AG10803 (cell line): Measurements from ENCODE around the gene ERCC1.
A peak's percentile ranks its signal among the peaks of the same experiment; 100 is the strongest.

Experiments used
- DNase-seq: peaks from one replicate; pipeline ENCODE4 v3.0.0; 2010; ENCODE audit warnings: low read depth
- H3K4me3 ChIP-seq: 2 replicates; pipeline ENCODE4 v1.5.1; 2011; ENCODE audit warnings: mild to moderate bottlenecking, low read length, control low read depth
- CTCF ChIP-seq: conservative IDR thresholded peaks from 2 replicates; pipeline ENCODE4 v1.5.1; 2011; ENCODE audit warnings: mild to moderate bottlenecking, low read length, control low read depth, inconsistent platforms

Gene ERCC1

DNA sequence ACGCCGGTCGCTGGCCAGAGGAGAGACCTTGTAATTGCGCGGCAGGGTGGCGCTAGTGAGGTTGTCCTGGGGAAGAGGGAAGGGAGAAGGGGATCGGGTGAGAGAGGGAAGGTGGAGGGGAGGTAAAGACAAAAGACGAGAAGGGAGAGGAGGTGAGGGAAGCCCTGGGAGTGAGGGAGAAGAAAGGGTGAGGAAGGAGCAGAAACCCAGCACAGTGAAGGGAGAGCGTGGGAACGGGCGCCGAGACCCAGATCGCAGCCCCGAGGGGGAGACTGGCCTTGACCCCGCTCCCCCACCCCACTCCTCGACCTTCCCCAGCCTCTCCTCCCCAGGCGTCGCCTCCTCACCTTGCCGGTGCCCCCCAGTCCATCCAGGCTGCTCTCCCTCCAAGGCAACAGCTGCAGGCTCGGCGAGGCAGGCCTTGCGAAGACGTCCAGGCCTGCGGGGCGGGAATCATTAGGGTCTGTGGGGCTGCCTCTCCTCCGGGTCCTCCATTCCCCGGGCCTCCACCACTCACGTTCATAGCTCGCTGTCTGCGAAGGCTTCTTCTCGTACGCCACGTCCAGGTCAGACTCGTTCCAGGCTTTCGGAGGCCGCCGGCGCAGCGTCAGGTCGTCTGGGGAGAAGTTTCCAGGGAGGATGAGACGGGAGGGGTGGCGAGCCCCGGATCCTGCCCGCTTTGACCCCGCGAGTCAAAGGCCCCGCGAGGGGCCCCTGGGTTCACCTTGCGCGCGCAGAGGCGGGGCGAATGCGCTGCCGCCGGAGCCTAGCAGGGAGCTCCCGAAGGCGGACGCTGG lies 27.7 kb downstream of the ERCC1 start:
- TF ChIP-seq CTCF: no peak

DNA sequence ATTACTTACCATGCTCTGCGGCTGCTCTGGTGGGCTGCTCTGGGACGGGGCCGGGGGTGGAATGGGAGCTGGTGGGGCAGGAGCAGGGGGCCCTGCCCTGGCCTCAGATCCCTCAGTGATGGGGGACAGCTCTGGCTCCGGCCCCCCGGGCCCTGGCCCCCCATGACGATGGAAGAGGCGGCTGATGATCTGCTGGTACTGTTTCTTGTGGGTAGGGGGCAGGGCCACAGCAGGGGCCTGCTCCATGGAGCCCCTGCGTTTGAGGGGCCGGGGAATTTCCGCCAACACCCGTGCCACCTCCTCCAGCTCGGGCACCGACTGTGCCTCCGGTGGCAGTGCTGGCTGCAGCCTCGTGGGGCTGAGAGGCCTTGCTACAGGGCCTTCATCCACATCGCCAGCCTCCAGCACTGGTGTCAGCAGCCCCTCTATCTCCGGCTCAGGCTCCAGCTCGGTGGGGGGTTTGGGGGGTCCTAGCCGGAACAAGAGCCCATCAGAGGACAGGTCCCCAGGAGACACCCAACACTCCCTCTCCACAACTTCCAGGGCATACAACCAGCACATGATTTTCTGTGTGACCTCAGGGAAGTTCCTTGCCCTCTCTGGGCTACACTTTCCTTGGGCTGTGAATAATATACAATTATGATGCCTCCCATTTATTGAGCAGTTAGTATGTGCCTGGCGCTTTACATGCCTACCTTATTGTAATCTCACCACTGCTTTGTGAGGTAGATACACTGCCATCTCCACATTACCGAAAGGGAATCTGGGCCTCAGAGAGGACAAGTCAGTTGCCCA lies 31.6 kb downstream of the ERCC1 start:
- H3K4me3 ChIP-seq: no peak overlapping the region
- TF ChIP-seq CTCF: no peak

More for the DNA sequence above, 27.7 kb downstream of the ERCC1 start:
- DNase-seq: no peak
- no peak overlapping the region for H3K4me3 ChIP-seq

GRCh38 chr19:45391346-45391745 lies 32.4 kb downstream of the ERCC1 start:
- TF ChIP-seq CTCF: no peak
- DNase-seq: no peak
- no peak overlapping the region for H3K4me3 ChIP-seq

More for the DNA sequence above, 31.6 kb downstream of the ERCC1 start:
- no peak for DNase-seq

GRCh38 chr19:45385392-45386221 lies 38.1 kb downstream of the ERCC1 start:
- TF ChIP-seq CTCF: no peak
- no peak for DNase-seq
- H3K4me3 ChIP-seq: 0 out of 2 replicates have a peak overlapping the region, but pooled peaks have one; percentile 5

DNA sequence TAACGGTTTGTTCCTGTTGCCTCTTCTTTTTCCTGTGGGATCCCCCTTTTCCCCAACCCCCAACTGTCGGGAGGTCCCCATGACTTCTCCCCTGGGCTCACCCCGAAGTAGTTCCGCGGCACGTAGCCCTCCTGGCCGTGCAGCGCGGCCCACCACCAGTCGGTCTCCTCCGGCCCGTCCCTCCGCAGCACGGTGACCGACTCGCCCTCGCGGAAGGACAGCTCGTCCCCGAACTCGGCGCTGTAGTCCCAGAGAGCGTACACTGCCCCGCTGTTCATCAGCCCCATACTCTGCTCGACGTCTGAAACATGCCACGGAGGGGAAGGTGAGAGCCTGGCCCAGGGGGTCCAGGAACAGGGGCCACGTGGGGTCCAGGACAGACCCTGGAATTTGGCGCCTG lies 41.3 kb downstream of the ERCC1 start:
- no peak overlapping the region for H3K4me3 ChIP-seq
- DNase-seq: no peak
- TF ChIP-seq CTCF: no peak

DNA sequence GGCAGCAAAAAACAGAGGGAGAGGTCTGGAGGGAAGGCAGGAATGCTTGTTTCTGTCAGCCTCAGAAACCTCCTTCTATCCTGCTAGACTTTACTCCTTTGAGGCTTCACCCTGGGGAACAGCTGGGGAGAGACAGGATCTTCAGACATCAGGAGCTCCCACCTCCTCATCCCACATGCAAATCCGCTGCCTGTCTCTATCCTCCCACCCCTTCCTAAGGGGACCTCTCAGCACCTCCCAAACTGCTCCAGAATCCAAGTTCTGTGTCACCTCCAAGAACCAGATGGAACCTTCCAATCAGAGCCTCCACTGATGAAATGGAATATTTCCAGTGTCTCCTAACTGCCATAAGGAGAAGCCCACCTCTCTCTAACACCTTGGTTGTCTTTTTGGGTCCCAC lies 43.6 kb downstream of the ERCC1 start:
- TF ChIP-seq CTCF: no peak
- H3K4me3 ChIP-seq: no peak overlapping the region
- no peak for DNase-seq
